CD14-positive monocyte (primary cell): Measurements from ENCODE around the gene FAM98C. TPM values are rescaled to one million over a fixed set of nuclear protein-coding genes. Genes with fewer than 3 reads are reported as not detected.
A peak's percentile ranks its signal among the peaks of the same experiment; 100 is the strongest.
"Not testable (repeated sequence)": the region's sequence is repeated elsewhere in the genome, so short reads cannot be mapped to it uniquely, and the experiment has no call there.

ENCODE experiments used
- DNase-seq, 3 donors: peaks; one replicate each; pipeline ENCODE4 v3.0.0-alpha.2; 2011 to 2022
- H2AFZ ChIP-seq: 2 replicates; pipeline ENCODE4 v1.6.0; 2012; ENCODE audit warnings: mild to moderate bottlenecking, low read depth, low read length, inconsistent platforms; ENCODE audit not compliant: insufficient read depth, poor library complexity, severe bottlenecking
- H3K27ac ChIP-seq, 2 donors: 1 replicate in 1 of 2; 2 replicates in 1 of 2; pipeline ENCODE4 v1.5.1; 2012 to 2013; ENCODE audit warnings: low read length in 2 of 2, control low read depth in 1 of 2, inconsistent platforms in 1 of 2, low read depth in 1 of 2, mild to moderate bottlenecking in 1 of 2
- H3K27me3 ChIP-seq, 2 donors: one replicate each; pipeline versions ENCODE4 v1.6.0 to v1.6.1; 2011 to 2013; ENCODE audit warnings: low read length in 2 of 2; ENCODE audit not compliant: control insufficient read depth in 2 of 2, insufficient read depth in 2 of 2
- H3K36me3 ChIP-seq, 2 donors: replicated peaks in 1 of 2; 1 replicate in 1 of 2; 2 replicates in 1 of 2; pipeline versions ENCODE4 v1.5.1 to v1.6.1; 2012 to 2013; ENCODE audit warnings: low read length in 2 of 2, control low read depth in 1 of 2, inconsistent platforms in 1 of 2, mild to moderate bottlenecking in 1 of 2; ENCODE audit not compliant: insufficient read depth in 2 of 2, control insufficient read depth in 1 of 2
- H3K4me1 ChIP-seq, 2 donors: 1 replicate in 1 of 2; 2 replicates in 1 of 2; pipeline versions ENCODE4 v1.5.1 to v1.6.1; 2012 to 2013; ENCODE audit warnings: low read length in 2 of 2, control low read depth in 1 of 2, inconsistent platforms in 1 of 2, mild to moderate bottlenecking in 1 of 2, moderate library complexity in 1 of 2; ENCODE audit not compliant: insufficient read depth in 2 of 2, control insufficient read depth in 1 of 2
- H3K4me2 ChIP-seq: replicated peaks from 2 replicates; pipeline ENCODE3; 2012; ENCODE audit warnings: low read length, moderate library complexity, mild to moderate bottlenecking; ENCODE audit not compliant: poor library complexity, severe bottlenecking; ENCODE audit errors: extremely low read depth
- H3K4me3 ChIP-seq, 3 experiments: fragments of 200-600 bp in 1 of 3; sonication (generic) in 1 of 3; replicated peaks in 1 of 3; 1 replicate in 2 of 3; 2 replicates in 1 of 3; pipeline ENCODE4 v1.5.1; 2011 to 2013; ENCODE audit warnings: low read length in 3 of 3, mild to moderate bottlenecking in 3 of 3, control low read depth in 2 of 3, low read depth in 2 of 3, inconsistent platforms in 1 of 3, moderate library complexity in 1 of 3
- H3K79me2 ChIP-seq: 2 replicates; pipeline ENCODE4 v1.6.0; 2012; ENCODE audit warnings: mild to moderate bottlenecking, control low read depth, inconsistent platforms, low read length, moderate library complexity; ENCODE audit not compliant: insufficient read depth
- H3K9ac ChIP-seq: 2 replicates; pipeline ENCODE4 v1.6.0; 2017; ENCODE audit warnings: low read length, mild to moderate bottlenecking; ENCODE audit not compliant: insufficient read depth, poor library complexity, severe bottlenecking
- H3K9me3 ChIP-seq, 2 donors: replicated peaks in 1 of 2; 1 replicate in 1 of 2; 2 replicates in 1 of 2; pipeline versions ENCODE4 v1.5.1 to v1.6.1; 2012 to 2013; ENCODE audit warnings: low read length in 2 of 2, control low read depth in 1 of 2; ENCODE audit not compliant: control insufficient read depth in 1 of 2, insufficient read depth in 1 of 2
- H4K20me1 ChIP-seq: 2 replicates; pipeline ENCODE4 v1.6.0; 2012; ENCODE audit warnings: mild to moderate bottlenecking, low read length, control low read depth, moderate library complexity; ENCODE audit not compliant: insufficient read depth
- H3K27ac Mint-ChIP-seq, 7 donors: one replicate each; pipeline ENCODE4 v1.8.0; 2020; ENCODE audit warnings: mild to moderate bottlenecking in 7 of 7, mixed read lengths in 7 of 7, moderate library complexity in 6 of 7, inconsistent platforms in 2 of 7
- H3K27me3 Mint-ChIP-seq, 3 donors: one replicate each; pipeline ENCODE4 v1.8.0; 2021 to 2022; ENCODE audit warnings: low read depth in 3 of 3, mild to moderate bottlenecking in 3 of 3, mixed read lengths in 3 of 3, moderate library complexity in 3 of 3, inconsistent platforms in 1 of 3
- H3K36me3 Mint-ChIP-seq, 2 donors: one replicate each; pipeline ENCODE4 v1.8.0; 2020; ENCODE audit warnings: mixed read lengths in 2 of 2, inconsistent platforms in 1 of 2, mild to moderate bottlenecking in 1 of 2
- H3K4me1 Mint-ChIP-seq: one replicate; pipeline ENCODE4 v1.8.0; 2020; ENCODE audit warnings: mild to moderate bottlenecking, mixed read lengths
- H3K4me3 Mint-ChIP-seq, 2 donors: one replicate each; pipeline ENCODE4 v1.8.0; 2020; ENCODE audit warnings: mild to moderate bottlenecking in 2 of 2, mixed read lengths in 2 of 2, moderate library complexity in 1 of 2
- H3K9me3 Mint-ChIP-seq, 7 donors: one replicate each; pipeline ENCODE4 v1.8.0; 2020 to 2022; ENCODE audit warnings: mixed read lengths in 7 of 7, mild to moderate bottlenecking in 6 of 7, moderate library complexity in 6 of 7, inconsistent platforms in 2 of 7
- WGBS: methylation state at CpG from one replicate; pipeline ENCODE4 v1.1.5; 2013; ENCODE audit warnings: missing lambda C conversion rate; ENCODE audit not compliant: insufficient coverage; 5-methylcytosine and 5-hydroxymethylcytosine counted together
- intact Hi-C, 2 donors: fragments of 100-400 bp; cut with micrococcal nuclease; formaldehyde crosslinking; loops; one replicate each; pipeline versions ENCODE4 v1.15.0 to v1.15.1; 2023
- polyA plus RNA-seq, 3 donors: library from polyadenylated mRNA; depleted of rRNA in 1 of 3; unstranded in 2 of 3; stranded (reverse) in 1 of 3; fragments of 300-500 nt in 2 of 3; fragments of >200 nt in 1 of 3; fragmentation: Illumina TruSeq in 2 of 3; gene quantifications; 1 replicate in 2 of 3; 2 replicates in 1 of 3; pipeline ENCODE4 v1.2.3, GENCODE V29; 2012 to 2021
- TF ChIP-seq, protein P1 (sequence below): fragments of 200-600 bp; IDR thresholded peaks from one replicate; pipeline ENCODE4 v1.8.0; 2022; ENCODE audit warnings: antibody characterized with exemption, mild to moderate bottlenecking

The FAM98C gene
- polyA plus RNA-seq, 3 donors, result 8.5 to 41.0 (median 12.6) TPM

DNA sequence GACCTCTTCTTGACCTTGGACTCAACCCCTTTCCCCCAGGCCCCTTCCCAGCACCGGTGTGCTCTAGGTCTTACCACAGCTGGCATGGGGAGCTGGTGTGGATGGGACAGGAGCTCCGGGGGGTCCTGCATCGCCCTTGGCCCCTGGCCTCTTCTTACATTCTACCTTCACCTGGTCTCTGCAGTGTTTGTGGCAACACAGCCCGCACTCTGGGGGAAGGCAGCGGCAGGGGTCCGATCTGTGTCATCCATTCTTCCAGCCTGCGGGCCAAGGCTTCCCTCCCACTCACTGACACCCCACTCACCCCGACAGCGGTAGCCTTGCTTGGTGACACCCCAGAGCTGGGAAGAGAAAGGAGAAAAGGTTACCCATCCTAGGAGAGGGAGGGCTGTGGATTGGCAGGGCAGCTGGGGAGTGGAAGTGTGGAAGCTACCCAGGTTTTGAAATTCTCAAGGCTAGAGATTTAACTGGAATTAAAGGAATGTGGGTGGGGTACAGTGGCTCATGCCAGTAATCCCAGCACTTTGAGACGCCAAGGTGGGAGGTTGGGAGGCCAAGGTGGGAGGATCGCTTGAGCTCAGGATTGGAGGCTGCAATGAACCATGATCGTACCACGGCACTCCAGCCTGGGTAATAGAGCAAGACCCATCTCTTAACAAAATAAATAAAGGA, 8.3 kb downstream of the FAM98C start:
- TF ChIP-seq, protein P1, sequence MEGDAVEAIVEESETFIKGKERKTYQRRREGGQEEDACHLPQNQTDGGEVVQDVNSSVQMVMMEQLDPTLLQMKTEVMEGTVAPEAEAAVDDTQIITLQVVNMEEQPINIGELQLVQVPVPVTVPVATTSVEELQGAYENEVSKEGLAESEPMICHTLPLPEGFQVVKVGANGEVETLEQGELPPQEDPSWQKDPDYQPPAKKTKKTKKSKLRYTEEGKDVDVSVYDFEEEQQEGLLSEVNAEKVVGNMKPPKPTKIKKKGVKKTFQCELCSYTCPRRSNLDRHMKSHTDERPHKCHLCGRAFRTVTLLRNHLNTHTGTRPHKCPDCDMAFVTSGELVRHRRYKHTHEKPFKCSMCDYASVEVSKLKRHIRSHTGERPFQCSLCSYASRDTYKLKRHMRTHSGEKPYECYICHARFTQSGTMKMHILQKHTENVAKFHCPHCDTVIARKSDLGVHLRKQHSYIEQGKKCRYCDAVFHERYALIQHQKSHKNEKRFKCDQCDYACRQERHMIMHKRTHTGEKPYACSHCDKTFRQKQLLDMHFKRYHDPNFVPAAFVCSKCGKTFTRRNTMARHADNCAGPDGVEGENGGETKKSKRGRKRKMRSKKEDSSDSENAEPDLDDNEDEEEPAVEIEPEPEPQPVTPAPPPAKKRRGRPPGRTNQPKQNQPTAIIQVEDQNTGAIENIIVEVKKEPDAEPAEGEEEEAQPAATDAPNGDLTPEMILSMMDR, result no peak
- Histone ChIP-seq H2AFZ (no peak overlapping the region), H3K36me3 (peaks cover 69 to 87% of the 10 kb centered on the region in 2 donors), H3K79me2 (no peaks in the 10 kb centered on the region), H3K27me3 (no peaks in the 10 kb centered on the region), H3K4me1 (peaks cover 4 to 8% of the 10 kb centered on the region in 2 donors), H3K27ac (peak overlapping the region; percentile 9 to 68), H3K4me2 (no peak overlapping the region), H4K20me1 (peaks cover 38% of the 10 kb centered on the region), H3K9ac (no peak overlapping the region), H3K9me3 (no peaks in the 10 kb centered on the region), H3K4me3 (no peak overlapping the region)
- intact Hi-C loops, result no loop called here
- H3K4me3 Mint-ChIP-seq, result no peak overlapping the region
- WGBS, result 100% methylated on average over 1 of the region's 13 CpGs
- H3K36me3 Mint-ChIP-seq, result peaks cover 68 to 89% of the 10 kb centered on the region in 2 donors
- DNase-seq, result no peak
- H3K27me3 Mint-ChIP-seq, result peaks cover 0 to 3% (median 0%) of the 10 kb centered on the region in 3 donors
- peaks cover 11% of the 10 kb centered on the region for H3K4me1 Mint-ChIP-seq
- peaks cover 0 to 4% (median 0%) of the 10 kb centered on the region in 7 donors for H3K9me3 Mint-ChIP-seq
- H3K27ac Mint-ChIP-seq, result peak overlapping the region in 4 of 7 donors; percentile 38 to 82 (median 48)

DNA sequence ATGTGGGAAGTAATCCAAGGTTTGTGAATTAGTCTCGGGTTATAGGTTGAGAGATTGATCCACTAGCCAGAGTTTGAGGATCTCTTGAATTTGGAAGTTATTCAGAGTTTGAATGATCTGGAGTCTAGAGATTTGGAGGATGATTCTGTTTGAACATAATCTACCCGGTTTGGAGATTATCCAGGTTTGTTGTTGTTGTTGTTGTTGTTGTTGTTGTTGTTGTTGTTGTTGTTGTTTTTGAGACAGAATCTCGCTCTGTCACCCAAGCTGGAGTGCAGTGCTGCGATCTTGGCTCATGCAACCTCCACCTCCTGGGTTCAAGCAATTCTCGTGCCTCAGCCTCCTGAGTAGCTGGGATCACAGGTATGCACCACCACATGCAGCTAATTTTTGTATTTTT, 9.0 kb downstream of the FAM98C start:
- H3K27me3 Mint-ChIP-seq, H3K27me3 ChIP-seq, H2AFZ ChIP-seq, DNase-seq, H3K9me3 ChIP-seq, H3K9ac ChIP-seq, H3K27ac ChIP-seq, H3K4me3 Mint-ChIP-seq, H3K4me2 ChIP-seq, H3K4me3 ChIP-seq, intact Hi-C loops, H3K9me3 Mint-ChIP-seq, H3K27ac Mint-ChIP-seq, H3K79me2 ChIP-seq: not testable (repeated sequence)
- WGBS, result 93% methylated on average over 5 of the region's 5 CpGs
- peaks cover 15% of the 10 kb centered on the region for H3K4me1 Mint-ChIP-seq
- H3K36me3 ChIP-seq, result peaks cover 70 to 88% of the 10 kb centered on the region in 2 donors
- peaks cover 38% of the 10 kb centered on the region for H4K20me1 ChIP-seq
- H3K4me1 ChIP-seq, result peaks cover 4 to 11% of the 10 kb centered on the region in 2 donors
- H3K36me3 Mint-ChIP-seq, result peaks cover 71 to 88% of the 10 kb centered on the region in 2 donors
